CD4-positive, alpha-beta memory T cell (primary cell): ENCODE measurements around the gene TCF7L2. TPM values are rescaled to one million over a fixed set of nuclear protein-coding genes. Genes with fewer than 3 reads are reported as not detected.

ENCODE experiments used
- CTCF ChIA-PET: fragments of 350-600 bp; sonication (Branson Sonifier 250); formaldehyde crosslinking; loops from one replicate; lab custom pipeline; 2021; ENCODE audit warnings: inconsistent platforms; ENCODE audit not compliant: partially characterized antibody; lab: Charles Lee
- POLR2A ChIA-PET: fragments of 350-600 bp; sonication (Branson Sonifier 250); formaldehyde crosslinking; loops from one replicate; lab custom pipeline; 2021; ENCODE audit not compliant: partially characterized antibody; lab: Charles Lee
- DNase-seq, 5 donors: peaks; one replicate each; pipeline versions ENCODE4 v3.0.0 to v3.0.0-alpha.2; 2020 to 2022; ENCODE audit warnings: mixed read lengths in 1 of 5
- H3K27ac ChIP-seq: one replicate; pipeline ENCODE4 v1.7.0; 2013; ENCODE audit warnings: low read depth, low read length
- H3K27me3 ChIP-seq: 2 replicates; pipeline ENCODE4 v1.7.0; 2013; ENCODE audit warnings: mild to moderate bottlenecking, low read length, moderate library complexity; ENCODE audit not compliant: insufficient read depth
- H3K36me3 ChIP-seq: 2 replicates; pipeline ENCODE4 v1.7.0; 2013; ENCODE audit warnings: mild to moderate bottlenecking, low read length, moderate library complexity; ENCODE audit not compliant: insufficient read depth
- H3K4me1 ChIP-seq: 2 replicates; pipeline ENCODE4 v1.7.0; 2013; ENCODE audit warnings: mild to moderate bottlenecking, low read length, moderate library complexity; ENCODE audit not compliant: insufficient read depth
- H3K4me3 ChIP-seq, 2 donors: one replicate each; pipeline ENCODE4 v1.7.0; 2013; ENCODE audit warnings: low read length in 2 of 2, mild to moderate bottlenecking in 1 of 2
- H3K9me3 ChIP-seq, 2 donors: one replicate each; pipeline ENCODE4 v1.7.0; 2013; ENCODE audit warnings: low read length in 2 of 2, control low read depth in 1 of 2; ENCODE audit not compliant: control insufficient read depth in 1 of 2
- H3K27ac Mint-ChIP-seq, 7 donors: one replicate each; pipeline ENCODE4 v1.8.0; 2020 to 2021; ENCODE audit warnings: mixed read lengths in 7 of 7, mild to moderate bottlenecking in 6 of 7, inconsistent platforms in 3 of 7, moderate library complexity in 3 of 7
- H3K27me3 Mint-ChIP-seq, 2 donors: one replicate each; pipeline ENCODE4 v1.8.0; 2020 to 2021; ENCODE audit warnings: mixed read lengths in 2 of 2
- H3K36me3 Mint-ChIP-seq, 2 donors: one replicate each; pipeline ENCODE4 v1.8.0; 2020 to 2021; ENCODE audit warnings: mixed read lengths in 2 of 2, inconsistent platforms in 1 of 2, mild to moderate bottlenecking in 1 of 2
- H3K4me1 Mint-ChIP-seq, 4 donors: one replicate each; pipeline ENCODE4 v1.8.0; 2020 to 2021; ENCODE audit warnings: mixed read lengths in 4 of 4, mild to moderate bottlenecking in 1 of 4
- H3K4me3 Mint-ChIP-seq, 8 donors: one replicate each; pipeline ENCODE4 v1.8.0; 2020 to 2021; ENCODE audit warnings: mixed read lengths in 8 of 8, mild to moderate bottlenecking in 7 of 8, moderate library complexity in 6 of 8, inconsistent platforms in 3 of 8
- H3K9me3 Mint-ChIP-seq, 8 donors: one replicate each; pipeline ENCODE4 v1.8.0; 2020 to 2021; ENCODE audit warnings: mixed read lengths in 8 of 8, mild to moderate bottlenecking in 5 of 8, inconsistent platforms in 3 of 8, moderate library complexity in 1 of 8
- intact Hi-C: fragments of 100-400 bp; cut with micrococcal nuclease; formaldehyde crosslinking; loops from one replicate; pipeline ENCODE4 v1.15.1; 2023
- polyA plus RNA-seq, 2 donors: library from polyadenylated mRNA; unstranded; fragments of 300-500 nt; fragmentation: Illumina TruSeq; gene quantifications; one replicate each; pipeline ENCODE4 v1.2.3, GENCODE V29; 2021
- total RNA-seq, 2 experiments: library from RNA; stranded (reverse); gene quantifications; one replicate each; pipeline ENCODE4 v1.2.3, GENCODE V29; 2021

TCF7L2 gene
- total and polyA plus RNA-seq, 4 experiments from 2014 or later, result 0.16 to 3.2 (median 1.8) TPM

GRCh38 chr10:113024930-113025329, 74.9 kb downstream of the TCF7L2 start:
- H3K36me3 ChIP-seq, result no peaks in the 10 kb centered on the region
- H3K4me3 ChIP-seq, result no peak overlapping the region
- no peak overlapping the region for H3K4me3 Mint-ChIP-seq
- DNase-seq, result no peak
- no peak overlapping the region for H3K27ac Mint-ChIP-seq
- no peaks in the 10 kb centered on the region for H3K27me3 ChIP-seq
- POLR2A ChIA-PET, result no interaction called here
- peaks cover 0 to 2% of the 10 kb centered on the region in 2 donors for H3K36me3 Mint-ChIP-seq
- no peaks in the 10 kb centered on the region for H3K9me3 Mint-ChIP-seq
- peaks cover 0 to 9% (median 2%) of the 10 kb centered on the region in 4 donors for H3K4me1 Mint-ChIP-seq
- H3K27me3 Mint-ChIP-seq, result peaks cover 6 to 10% of the 10 kb centered on the region in 2 donors
- no peak overlapping the region for H3K27ac ChIP-seq
- no peaks in the 10 kb centered on the region for H3K4me1 ChIP-seq
- intact Hi-C loops, result no loop called here
- CTCF ChIA-PET, result no interaction called here
- no peaks in the 10 kb centered on the region for H3K9me3 ChIP-seq

GRCh38 chr10:113025487-113025886, 75.4 kb downstream of the TCF7L2 start:
- intact Hi-C loops, result no loop called here
- Mint-ChIP-seq H3K27me3 (peaks cover 6 to 10% of the 10 kb centered on the region in 2 donors), H3K4me3 (no peak overlapping the region), H3K36me3 (peaks cover 0 to 5% of the 10 kb centered on the region in 2 donors), H3K9me3 (no peaks in the 10 kb centered on the region), H3K4me1 (peaks cover 0 to 9% (median 2%) of the 10 kb centered on the region in 4 donors), H3K27ac (no peak overlapping the region)
- H3K27ac ChIP-seq, result no peak overlapping the region
- no peak for DNase-seq
- H3K9me3 ChIP-seq, result no peaks in the 10 kb centered on the region
- H3K36me3 ChIP-seq, result no peaks in the 10 kb centered on the region
- H3K27me3 ChIP-seq, result no peaks in the 10 kb centered on the region
- no peak overlapping the region for H3K4me3 ChIP-seq
- H3K4me1 ChIP-seq, result no peaks in the 10 kb centered on the region
- ChIA-PET CTCF (no interaction called here), POLR2A (no interaction called here)

GRCh38 chr10:113026679-113027078, 76.6 kb downstream of the TCF7L2 start:
- no peak overlapping the region for H3K27ac Mint-ChIP-seq
- H3K27me3 Mint-ChIP-seq, result peaks cover 6 to 10% of the 10 kb centered on the region in 2 donors
- H3K27ac ChIP-seq, result no peak overlapping the region
- no peaks in the 10 kb centered on the region for H3K9me3 ChIP-seq
- H3K4me1 Mint-ChIP-seq, result peaks cover 0 to 9% (median 2%) of the 10 kb centered on the region in 4 donors
- no peak overlapping the region for H3K4me3 ChIP-seq
- H3K4me3 Mint-ChIP-seq, result no peak overlapping the region
- H3K9me3 Mint-ChIP-seq, result no peaks in the 10 kb centered on the region
- no peaks in the 10 kb centered on the region for H3K36me3 ChIP-seq
- H3K27me3 ChIP-seq, result no peaks in the 10 kb centered on the region
- ChIA-PET CTCF (no interaction called here), POLR2A (no interaction called here)
- peaks cover 0 to 5% of the 10 kb centered on the region in 2 donors for H3K36me3 Mint-ChIP-seq
- no peak for DNase-seq
- no peaks in the 10 kb centered on the region for H3K4me1 ChIP-seq
- intact Hi-C loops, result no loop called here

GRCh38 chr10:113027230-113027573, 77.2 kb downstream of the TCF7L2 start:
- Mint-ChIP-seq H3K36me3 (peaks cover 0 to 5% of the 10 kb centered on the region in 2 donors), H3K27me3 (peaks cover 6 to 9% of the 10 kb centered on the region in 2 donors), H3K4me1 (peaks cover 0 to 9% (median 2%) of the 10 kb centered on the region in 4 donors), H3K9me3 (no peaks in the 10 kb centered on the region), H3K4me3 (no peak overlapping the region), H3K27ac (no peak overlapping the region)
- no peak for DNase-seq
- POLR2A ChIA-PET, result no interaction called here
- H3K27me3 ChIP-seq, result no peaks in the 10 kb centered on the region
- H3K36me3 ChIP-seq, result no peaks in the 10 kb centered on the region
- no peaks in the 10 kb centered on the region for H3K9me3 ChIP-seq
- CTCF ChIA-PET, result no interaction called here
- intact Hi-C loops, result no loop called here
- H3K4me1 ChIP-seq, result no peaks in the 10 kb centered on the region
- no peak overlapping the region for H3K4me3 ChIP-seq
- no peak overlapping the region for H3K27ac ChIP-seq

- ChIA-PET CTCF (no interaction called here), POLR2A (no interaction called here)
- no peak for DNase-seq
- H3K27me3 Mint-ChIP-seq, result peaks cover 6 to 8% of the 10 kb centered on the region in 2 donors
- H3K36me3 Mint-ChIP-seq, result peaks cover 0 to 5% of the 10 kb centered on the region in 2 donors
- intact Hi-C loops, result no loop called here
- no peaks in the 10 kb centered on the region for H3K9me3 ChIP-seq
- H3K27ac ChIP-seq, result no peak overlapping the region
- no peak overlapping the region for H3K4me3 Mint-ChIP-seq
- no peaks in the 10 kb centered on the region for H3K36me3 ChIP-seq
- no peaks in the 10 kb centered on the region for H3K27me3 ChIP-seq
- no peak overlapping the region for H3K4me3 ChIP-seq
- H3K4me1 ChIP-seq, result no peaks in the 10 kb centered on the region
- H3K4me1 Mint-ChIP-seq, result peaks cover 0 to 9% (median 2%) of the 10 kb centered on the region in 4 donors
- H3K9me3 Mint-ChIP-seq, result no peaks in the 10 kb centered on the region
- no peak overlapping the region for H3K27ac Mint-ChIP-seq
Observed at GRCh38 chr10:113027574-113028455, 77.8 kb downstream of the TCF7L2 start.

GRCh38 chr10:113028456-113029440, 78.7 kb downstream of the TCF7L2 start:
- ChIA-PET POLR2A (no interaction called here), CTCF (no interaction called here)
- peaks cover 0 to 8% of the 10 kb centered on the region in 2 donors for H3K36me3 Mint-ChIP-seq
- DNase-seq, result no peak
- H3K4me1 Mint-ChIP-seq, result peaks cover 0 to 9% (median 2%) of the 10 kb centered on the region in 4 donors
- Histone ChIP-seq H3K9me3 (no peaks in the 10 kb centered on the region), H3K27ac (no peak overlapping the region), H3K4me3 (no peak overlapping the region), H3K36me3 (no peaks in the 10 kb centered on the region), H3K4me1 (no peaks in the 10 kb centered on the region), H3K27me3 (no peaks in the 10 kb centered on the region)
- peaks cover 6 to 8% of the 10 kb centered on the region in 2 donors for H3K27me3 Mint-ChIP-seq
- intact Hi-C loops, result no loop called here
- no peaks in the 10 kb centered on the region for H3K9me3 Mint-ChIP-seq
- no peak overlapping the region for H3K4me3 Mint-ChIP-seq
- H3K27ac Mint-ChIP-seq, result no peak overlapping the region

- H3K27ac ChIP-seq, result no peak overlapping the region
- Mint-ChIP-seq H3K36me3 (peaks cover 0 to 8% of the 10 kb centered on the region in 2 donors), H3K27me3 (peaks cover 6 to 8% of the 10 kb centered on the region in 2 donors), H3K9me3 (no peaks in the 10 kb centered on the region), H3K4me3 (no peak overlapping the region), H3K27ac (no peak overlapping the region), H3K4me1 (peaks cover 0 to 9% (median 2%) of the 10 kb centered on the region in 4 donors)
- CTCF ChIA-PET, result no interaction called here
- intact Hi-C loops, result no loop called here
- H3K36me3 ChIP-seq, result no peaks in the 10 kb centered on the region
- H3K4me1 ChIP-seq, result no peaks in the 10 kb centered on the region
- no peaks in the 10 kb centered on the region for H3K27me3 ChIP-seq
- no peaks in the 10 kb centered on the region for H3K9me3 ChIP-seq
- no peak for DNase-seq
- H3K4me3 ChIP-seq, result no peak overlapping the region
- POLR2A ChIA-PET, result no interaction called here
Observed at GRCh38 chr10:113030453-113030852, 80.4 kb downstream of the TCF7L2 start.
